Renal pelvis (tissue), 4 donors: ENCODE data around the gene SPAG16. TPM values are rescaled to one million over a fixed set of nuclear protein-coding genes. Genes with fewer than 3 reads are reported as not detected.
"Not testable (repeated sequence)": the region's sequence is repeated elsewhere in the genome, so short reads cannot be mapped to it uniquely, and the experiment has no call there.

Source experiments
- DNase-seq: peaks from one replicate; pipeline ENCODE4 v3.0.0-alpha.2; 2013
- polyA plus RNA-seq, 3 donors: library from polyadenylated mRNA; unstranded; fragments of 120-200 nt; gene quantifications; one replicate each; pipeline ENCODE4 v1.2.1, GENCODE V29; 2013; ENCODE audit not compliant: insufficient read length in 3 of 3

The SPAG16 gene
- polyA plus RNA-seq, 3 donors = 57.2 to 69.5 (median 60.2) TPM

GRCh38 chr2:213989207-213989606, 704.9 kb downstream of the SPAG16 start:
- DNase-seq = no peak

- DNase-seq = no peak
Observed at GRCh38 chr2:213991453-213992108, 707.3 kb downstream of the SPAG16 start.

GRCh38 chr2:213995400-213996105, 711.3 kb downstream of the SPAG16 start:
- DNase-seq = no peak

GRCh38 chr2:213998976-213999375, 714.7 kb downstream of the SPAG16 start:
- DNase-seq = not testable (repeated sequence)

- DNase-seq = no peak
Observed at GRCh38 chr2:214004463-214004862, 720.2 kb downstream of the SPAG16 start.

- DNase-seq = no peak
Observed at GRCh38 chr2:214005337-214005736, 721.1 kb downstream of the SPAG16 start.

GRCh38 chr2:214006601-214007000, 722.3 kb downstream of the SPAG16 start:
- DNase-seq = no peak

GRCh38 chr2:214011676-214012075, 727.4 kb downstream of the SPAG16 start:
- no peak for DNase-seq

- no peak for DNase-seq
Observed at GRCh38 chr2:214014551-214015220, 730.4 kb downstream of the SPAG16 start.

- no peak for DNase-seq
Observed at GRCh38 chr2:214019229-214019972, 735.1 kb downstream of the SPAG16 start.

- no peak for DNase-seq
Observed at GRCh38 chr2:214019973-214020345, 735.7 kb downstream of the SPAG16 start.

- DNase-seq = no peak
Observed at GRCh38 chr2:214029190-214029589, 744.9 kb downstream of the SPAG16 start.

- DNase-seq = no peak
Observed at GRCh38 chr2:214031566-214031965, 747.3 kb downstream of the SPAG16 start.

GRCh38 chr2:214034417-214034816, 750.2 kb downstream of the SPAG16 start:
- no peak for DNase-seq

- no peak for DNase-seq
Observed at GRCh38 chr2:214035091-214035852, 751.0 kb downstream of the SPAG16 start.

GRCh38 chr2:214035921-214036320, 751.7 kb downstream of the SPAG16 start:
- DNase-seq = no peak

GRCh38 chr2:214038186-214038585, 753.9 kb downstream of the SPAG16 start:
- DNase-seq = no peak

GRCh38 chr2:214050731-214051130, 766.5 kb downstream of the SPAG16 start:
- no peak for DNase-seq

- no peak for DNase-seq
Observed at GRCh38 chr2:214051585-214051984, 767.3 kb downstream of the SPAG16 start.

- DNase-seq = no peak
Observed at GRCh38 chr2:214052235-214052634, 768.0 kb downstream of the SPAG16 start.

GRCh38 chr2:214057986-214058385, 773.7 kb downstream of the SPAG16 start:
- DNase-seq = no peak

GRCh38 chr2:214062279-214062678, 778.0 kb downstream of the SPAG16 start:
- DNase-seq = not testable (repeated sequence)
